ENCODE results near the gene SIRT5. TPM values are rescaled to one million over a fixed set of nuclear protein-coding genes. Genes with fewer than 3 reads are reported as not detected.

Gene SIRT5
- total RNA-seq, 1 experiment from 2014 or later, result 14.3 TPM

DNA sequence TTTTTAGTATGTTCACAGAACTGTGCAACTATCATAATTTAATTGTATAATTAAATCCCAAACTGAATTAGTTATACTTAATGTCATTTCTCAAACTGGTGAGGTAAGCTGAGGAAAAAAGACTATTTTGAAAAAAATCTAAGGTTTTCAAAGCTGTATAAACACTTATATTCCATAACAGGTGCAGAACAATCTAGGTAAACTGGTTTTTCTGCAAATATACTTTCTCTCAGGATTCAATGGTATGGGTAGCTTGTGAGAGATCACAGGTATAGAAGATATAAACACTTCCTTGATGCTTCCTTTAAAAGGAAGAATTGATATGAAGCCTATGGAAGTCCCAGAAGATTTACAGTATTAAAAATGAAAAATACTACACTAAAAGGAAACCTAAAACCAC, 74.4 kb downstream of the SIRT5 start:
- Histone ChIP-seq H2BK20ac (ENCODE audit: low read depth, low read length, poor library complexity, severe bottlenecking) (no peak overlapping the region), H2BK15ac (ENCODE audit: low read depth, low read length) (no peak overlapping the region), H3K4me2 (ENCODE audit: insufficient read depth, insufficient read length, low read length) (no peak overlapping the region), H4K8ac (replicated peaks; ENCODE audit: insufficient read length, low read depth, low read length) (no peak overlapping the region), H4K91ac (ENCODE audit: insufficient read length, low read depth, low read length) (no peak overlapping the region), H3K4ac (ENCODE audit: low read depth, low read length) (no peak overlapping the region), H2BK5ac (ENCODE audit: insufficient read length, low read length) (no peak overlapping the region), H3K56ac (ENCODE audit: insufficient read length, low read depth, low read length) (no peak overlapping the region), H3K79me1 (ENCODE audit: insufficient read depth, low read depth, low read length, poor library complexity, severe bottlenecking) (no peaks in the 10 kb centered on the region), H2AK5ac (ENCODE audit: insufficient read length, low read length) (no peak overlapping the region), H3K27me3 (ENCODE audit: insufficient read depth, low read length) (no peaks in the 10 kb centered on the region), H3T11ph (ENCODE audit: low read length) (no peak overlapping the region), H3K4me1 (ENCODE audit: insufficient read depth, low read length) (no peaks in the 10 kb centered on the region), H4K20me1 (ENCODE audit: control insufficient read depth, insufficient read depth, insufficient read length) (no peaks in the 10 kb centered on the region), H4K5ac (ENCODE audit: insufficient read length, low read depth, low read length) (no peak overlapping the region), H2BK120ac (ENCODE audit: low read depth, low read length, poor library complexity, severe bottlenecking) (no peak overlapping the region), H2BK12ac (ENCODE audit: insufficient read length, low read depth, low read length) (no peak overlapping the region), H3K14ac (ENCODE audit: insufficient read depth, low read length) (no peak overlapping the region), H3K18ac (ENCODE audit: insufficient read length, low read depth, low read length) (no peak overlapping the region), H3K23ac (ENCODE audit: insufficient read length, low read depth, low read length) (no peak overlapping the region), H3K27ac (ENCODE audit: insufficient read length, low read depth, low read length) (no peak overlapping the region), H3K9ac (ENCODE audit: extremely low read depth, insufficient read length, low read length) (no peak overlapping the region), H3K23me2 (ENCODE audit: insufficient read length, low read depth, low read length, poor library complexity, severe bottlenecking) (no peaks in the 10 kb centered on the region), H2AFZ (ENCODE audit: low read length) (no peak overlapping the region), H3K79me2 (ENCODE audit: insufficient read depth, low read length) (no peaks in the 10 kb centered on the region), H3K9me3 (ENCODE audit: control insufficient read depth, low read depth, low read length) (no peaks in the 10 kb centered on the region)
- H3K27ac Mint-ChIP-seq, result no peak overlapping the region
- H3K36me3 Mint-ChIP-seq (ENCODE audit: insufficient read depth in 1 of 3, low read depth in 3 of 3), result peaks cover 3 to 11% (median 10%) of the 10 kb centered on the region in 3 experiments; a peak in 5 of 7 replicates
- no peaks in the 10 kb centered on the region for H3K9me3 Mint-ChIP-seq
- DNase-seq, result no peak
- no peaks in the 10 kb centered on the region for H3K27me3 Mint-ChIP-seq (ENCODE audit: low read depth)
- TF ChIP-seq, protein P1, sequence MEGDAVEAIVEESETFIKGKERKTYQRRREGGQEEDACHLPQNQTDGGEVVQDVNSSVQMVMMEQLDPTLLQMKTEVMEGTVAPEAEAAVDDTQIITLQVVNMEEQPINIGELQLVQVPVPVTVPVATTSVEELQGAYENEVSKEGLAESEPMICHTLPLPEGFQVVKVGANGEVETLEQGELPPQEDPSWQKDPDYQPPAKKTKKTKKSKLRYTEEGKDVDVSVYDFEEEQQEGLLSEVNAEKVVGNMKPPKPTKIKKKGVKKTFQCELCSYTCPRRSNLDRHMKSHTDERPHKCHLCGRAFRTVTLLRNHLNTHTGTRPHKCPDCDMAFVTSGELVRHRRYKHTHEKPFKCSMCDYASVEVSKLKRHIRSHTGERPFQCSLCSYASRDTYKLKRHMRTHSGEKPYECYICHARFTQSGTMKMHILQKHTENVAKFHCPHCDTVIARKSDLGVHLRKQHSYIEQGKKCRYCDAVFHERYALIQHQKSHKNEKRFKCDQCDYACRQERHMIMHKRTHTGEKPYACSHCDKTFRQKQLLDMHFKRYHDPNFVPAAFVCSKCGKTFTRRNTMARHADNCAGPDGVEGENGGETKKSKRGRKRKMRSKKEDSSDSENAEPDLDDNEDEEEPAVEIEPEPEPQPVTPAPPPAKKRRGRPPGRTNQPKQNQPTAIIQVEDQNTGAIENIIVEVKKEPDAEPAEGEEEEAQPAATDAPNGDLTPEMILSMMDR (conservative IDR thresholded peaks at IDR 0.05), result no peak
- H3K4me3 Mint-ChIP-seq, result no peak overlapping the region
- no peaks in the 10 kb centered on the region for H3K4me1 Mint-ChIP-seq
